ENCODE results near the gene OCRL.

The OCRL gene

DNA sequence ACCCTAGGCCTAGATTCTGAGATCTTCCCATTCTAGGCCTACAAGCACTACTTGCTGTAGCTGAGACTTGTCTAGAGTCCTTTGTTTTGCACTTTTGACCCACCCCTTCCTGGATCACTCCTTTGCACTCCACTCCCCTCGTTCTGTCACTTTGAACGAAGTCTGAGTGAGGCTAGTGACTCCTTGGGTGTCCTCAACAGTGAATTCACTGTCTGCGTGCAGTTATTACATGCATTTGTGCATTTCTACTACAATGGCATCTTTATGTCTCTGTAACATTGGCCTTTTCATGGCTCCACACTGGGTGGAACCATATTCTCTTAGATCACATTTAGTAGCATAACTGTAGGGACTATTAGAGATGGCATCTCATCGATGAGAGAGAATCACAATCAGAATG, 50.5 kb downstream of the OCRL start:
- DNase-seq = no peak

DNA sequence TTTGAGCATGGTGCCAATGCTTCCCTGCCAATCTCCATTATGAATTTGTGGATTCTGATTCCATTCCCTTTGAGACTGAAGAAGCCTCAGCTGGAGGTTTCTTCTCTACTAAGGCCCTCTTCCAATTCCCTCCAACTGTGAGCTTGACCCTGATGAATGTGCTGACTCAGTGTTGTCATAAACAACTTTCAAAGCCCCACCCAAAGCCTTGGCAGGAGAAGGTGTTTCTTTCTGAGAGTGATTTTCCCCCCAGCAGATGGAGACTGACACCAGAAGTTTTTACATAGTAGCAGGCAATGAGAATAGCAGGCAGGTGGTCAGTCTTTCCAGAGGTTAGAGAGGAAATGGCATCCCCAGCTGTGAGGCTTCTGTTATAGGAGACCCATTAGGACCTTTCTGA, 53.1 kb downstream of the OCRL start:
- DNase-seq = no peak

DNA sequence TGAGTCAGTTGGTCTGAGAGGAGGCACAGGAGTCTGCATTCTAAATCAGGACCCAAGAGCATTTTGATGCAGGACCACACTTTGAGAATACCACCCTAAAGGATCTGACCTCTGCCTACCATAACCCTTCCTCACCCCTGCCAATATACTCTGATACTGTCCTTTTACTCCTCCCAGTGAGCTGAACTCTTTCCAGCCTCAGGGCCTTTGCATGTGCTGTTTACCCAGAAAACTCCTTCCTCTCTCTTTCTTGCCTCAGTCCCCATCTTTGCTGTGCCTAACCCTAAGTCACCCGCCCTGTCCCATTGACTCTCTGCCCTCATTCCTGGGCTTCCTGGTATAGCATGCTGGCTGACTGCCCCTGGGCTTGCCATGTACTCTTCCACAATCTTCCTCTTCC, 54.7 kb downstream of the OCRL start:
- DNase-seq = no peak

DNA sequence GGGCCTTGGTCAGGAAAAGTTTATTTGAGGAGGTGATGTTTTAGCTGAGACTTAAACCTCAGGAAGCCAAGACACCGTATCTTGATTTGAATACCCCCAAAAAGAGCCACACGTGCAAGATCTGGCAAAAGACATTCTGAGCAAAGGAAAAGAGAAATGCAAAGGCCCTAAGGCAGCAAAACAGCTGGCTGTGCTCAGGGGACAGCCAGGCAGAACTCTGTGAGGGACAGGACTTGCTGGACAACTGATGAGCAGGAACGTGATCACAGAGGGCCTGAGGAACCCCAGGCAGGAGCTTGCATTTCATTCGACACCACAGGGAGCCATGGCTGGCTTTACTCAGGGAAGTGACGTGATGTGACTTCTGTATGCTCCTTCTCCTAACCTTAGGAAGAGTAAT, 56.0 kb downstream of the OCRL start:
- DNase-seq = no peak

DNA sequence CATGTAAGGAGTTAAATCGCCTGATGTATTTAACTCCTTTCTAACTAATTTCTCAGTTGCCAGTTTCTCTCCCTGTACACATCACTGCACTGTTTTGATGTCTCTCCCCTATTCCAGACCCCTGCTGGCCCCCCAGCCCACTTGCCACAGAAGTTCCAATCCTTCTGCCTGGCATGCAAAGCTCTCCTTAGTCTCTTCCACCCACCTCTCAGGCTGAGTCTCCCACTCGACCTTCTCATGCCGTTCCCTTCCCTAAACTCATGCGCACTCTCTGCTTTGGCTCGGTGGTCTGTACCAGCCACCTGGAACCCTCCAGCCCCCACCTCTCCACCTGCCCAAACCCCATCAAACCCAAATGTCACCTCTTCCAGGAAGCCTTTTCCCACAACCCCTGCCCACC, 57.8 kb downstream of the OCRL start:
- no peak for DNase-seq

DNA sequence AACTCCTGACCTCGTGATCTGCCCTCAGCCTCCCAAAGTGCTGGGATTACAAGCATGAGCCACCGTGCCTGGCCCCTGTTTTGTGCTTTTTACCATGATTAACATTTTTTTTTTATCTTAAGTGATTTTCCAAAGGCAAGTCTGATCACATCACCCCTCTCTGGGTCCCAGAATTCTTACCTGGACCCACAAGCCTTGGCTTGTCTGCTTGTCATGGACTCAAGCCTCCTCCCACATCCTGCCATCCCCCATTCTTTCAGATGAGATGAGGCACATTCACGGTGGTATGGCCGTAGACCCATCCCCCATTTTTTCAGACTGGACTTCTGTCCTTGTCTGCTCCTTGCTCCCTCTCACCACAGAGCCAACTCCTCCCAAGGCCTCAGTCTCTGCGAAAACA, 59.4 kb downstream of the OCRL start:
- DNase-seq = no peak

DNA sequence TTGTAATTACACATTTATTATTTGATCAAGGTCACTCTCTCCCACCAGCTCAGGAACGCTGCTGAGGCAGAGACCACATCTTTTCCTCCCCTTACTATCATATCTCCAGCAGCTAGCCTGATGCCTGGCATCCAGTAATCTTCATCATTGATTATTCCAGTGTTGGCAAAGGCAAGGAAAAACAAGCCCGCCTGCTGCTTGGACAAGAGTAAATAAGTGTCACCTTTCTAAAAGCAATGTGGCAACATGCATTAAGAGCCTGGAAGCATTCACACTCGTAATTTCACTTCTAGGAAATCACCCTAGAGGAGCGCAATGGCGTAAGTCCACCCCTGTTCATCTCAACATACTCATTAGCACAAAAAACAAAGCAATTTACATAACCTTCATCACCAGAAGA, 59.9 kb downstream of the OCRL start:
- no peak for DNase-seq

DNA sequence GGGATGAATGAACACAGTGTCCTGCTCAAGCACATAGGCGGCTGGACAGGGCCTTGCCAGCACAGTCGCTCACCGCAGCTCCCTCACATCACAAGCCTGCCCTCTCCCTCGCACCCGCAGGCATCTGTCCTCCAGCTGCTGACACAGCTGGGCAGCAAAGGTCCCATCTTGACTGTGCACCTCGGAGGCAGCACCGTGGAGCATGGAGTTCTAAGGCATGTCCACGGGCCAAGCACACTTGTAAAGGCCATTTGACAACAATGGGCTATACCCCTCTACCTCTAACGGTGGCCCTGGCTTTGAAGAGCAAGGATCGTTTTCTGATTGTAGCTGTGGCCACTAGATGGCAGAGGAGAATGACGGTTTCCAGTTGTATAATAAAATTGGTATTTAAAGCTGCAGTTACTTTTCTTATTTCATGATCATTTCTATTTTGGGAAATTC, 60.9 kb downstream of the OCRL start:
- DNase-seq = peak; percentile 9

DNA sequence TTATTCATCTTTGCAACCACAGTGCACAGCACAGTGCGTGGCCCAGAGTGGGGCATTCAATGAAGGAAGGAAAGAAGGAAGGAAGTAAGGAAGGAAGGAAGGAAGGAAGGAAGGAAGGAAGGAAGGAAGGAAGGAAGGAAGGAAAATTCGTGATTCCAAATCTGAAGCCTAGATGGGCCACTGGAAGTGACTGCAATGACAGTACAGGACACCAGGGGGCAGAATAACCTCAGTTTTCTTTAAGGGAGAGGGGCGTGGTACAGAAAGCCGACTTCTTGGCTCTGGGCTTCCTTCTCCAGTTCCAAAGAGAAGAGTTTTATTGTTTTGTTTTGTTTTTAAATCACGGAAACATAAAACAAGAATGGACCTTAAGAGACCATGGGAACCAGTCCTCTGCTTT, 66.9 kb downstream of the OCRL start:
- DNase-seq = peak; percentile 18

DNA sequence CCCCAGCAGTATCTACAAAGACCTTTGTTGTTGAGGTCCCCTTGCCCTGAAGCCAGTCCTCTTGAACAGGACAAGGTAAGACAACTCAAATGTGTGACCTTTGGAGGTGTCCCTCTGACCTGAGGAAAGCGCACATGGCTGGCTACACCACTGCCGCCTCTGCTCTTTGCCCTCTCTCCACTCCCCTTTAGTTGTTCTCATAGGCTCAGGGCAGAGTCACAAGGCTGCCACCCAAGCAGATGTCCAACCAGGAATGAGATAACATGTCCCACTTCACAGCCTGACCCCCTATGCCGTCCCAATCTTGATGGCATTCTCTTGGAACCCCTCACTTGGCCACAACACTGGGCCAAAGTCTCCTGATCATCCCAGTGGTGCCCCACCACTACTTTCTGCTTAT, 68.4 kb downstream of the OCRL start:
- DNase-seq = no peak

DNA sequence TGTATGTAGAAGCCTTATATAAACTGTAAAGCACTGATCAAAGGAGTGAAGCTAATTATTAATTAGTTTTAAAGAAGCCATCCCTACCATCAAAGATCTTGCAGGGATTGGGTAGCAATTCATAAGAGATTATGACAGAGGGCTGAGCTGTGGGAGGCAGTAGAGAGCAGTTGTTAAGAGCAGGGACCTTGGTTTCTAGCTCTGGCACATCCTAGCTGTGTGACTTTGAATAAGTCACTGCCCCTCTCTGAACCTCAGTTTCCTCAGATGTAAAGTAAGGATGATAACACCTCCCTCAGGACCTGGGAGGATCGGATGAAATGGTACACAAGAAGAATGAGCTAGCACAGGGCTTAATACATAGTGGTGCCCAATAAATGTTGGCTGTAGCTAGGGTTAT, 69.3 kb downstream of the OCRL start:
- DNase-seq = no peak

DNA sequence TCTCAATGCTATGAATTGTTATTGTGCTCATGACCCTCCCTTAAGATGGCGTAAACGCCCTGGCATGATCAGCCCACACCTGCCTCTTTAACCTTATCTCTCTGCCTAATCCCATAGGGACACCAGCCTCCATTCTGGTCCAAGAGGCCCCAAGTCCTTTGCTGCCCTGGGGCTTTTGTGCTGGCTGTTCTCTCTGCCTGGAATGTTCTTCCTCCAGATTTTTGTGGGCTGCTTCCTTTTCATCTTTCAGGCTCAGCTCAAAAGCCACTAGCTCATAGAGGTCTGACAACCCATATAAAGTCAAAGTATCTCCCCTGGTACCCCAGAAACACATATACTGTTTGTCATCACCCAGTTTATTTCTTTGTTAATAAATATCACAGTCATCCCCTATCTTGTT, 72.3 kb downstream of the OCRL start:
- no peak for DNase-seq

DNA sequence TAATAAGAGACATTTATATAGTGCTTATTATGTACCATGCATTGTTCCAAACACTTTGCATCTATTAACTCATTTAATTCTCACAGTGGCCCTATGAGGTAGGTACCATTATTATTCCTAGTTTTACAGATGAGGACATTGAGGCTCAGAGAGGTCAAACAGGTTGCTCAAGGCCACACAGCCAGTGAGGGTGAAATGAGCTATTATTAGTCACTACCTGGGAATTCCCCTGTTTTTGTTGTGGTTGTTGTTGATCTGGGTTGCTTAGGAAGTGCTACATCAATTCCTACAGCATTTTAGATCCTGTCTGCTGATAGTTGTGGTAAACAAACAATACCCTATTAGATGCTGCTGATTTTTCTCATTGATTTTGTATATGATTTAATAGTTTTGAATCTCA, 73.5 kb downstream of the OCRL start:
- DNase-seq = no peak

DNA sequence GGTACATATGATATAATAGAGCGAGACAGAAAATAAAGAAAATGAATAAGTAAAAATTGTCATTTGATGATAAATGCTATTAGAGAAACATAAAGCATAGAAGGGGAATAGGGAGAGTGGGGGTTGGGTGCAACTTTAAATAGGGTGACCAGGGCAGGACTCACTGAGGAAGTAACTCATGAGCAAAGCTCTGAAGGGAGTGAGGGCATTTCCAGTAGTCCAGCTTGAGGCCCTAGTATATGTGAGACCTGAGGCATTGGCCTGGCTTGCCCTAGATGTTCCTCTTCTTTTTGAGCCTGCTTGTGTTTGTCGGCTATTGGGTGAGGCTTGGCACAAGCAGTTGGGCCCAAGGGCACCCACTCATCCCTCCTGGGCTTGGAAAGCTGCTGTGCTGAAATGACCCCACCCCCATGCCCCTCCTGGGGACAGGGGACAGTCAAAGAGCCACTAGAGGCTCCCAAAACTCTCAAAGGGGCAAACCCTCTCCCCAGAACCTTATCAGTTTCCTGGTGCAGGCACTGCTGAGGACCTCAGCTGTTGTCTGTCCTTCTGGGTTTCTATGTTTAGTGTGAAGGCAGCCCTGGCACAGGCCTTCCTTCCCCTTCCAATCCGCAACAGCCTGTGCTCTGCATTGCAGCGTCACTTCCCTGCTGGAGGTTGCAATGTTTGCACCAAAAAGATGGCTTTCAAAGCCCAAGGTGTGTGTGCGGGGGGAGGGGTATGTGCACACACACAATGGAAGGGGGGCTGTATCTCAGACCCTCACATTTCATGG, 74.6 kb downstream of the OCRL start:
- no peak for DNase-seq

DNA sequence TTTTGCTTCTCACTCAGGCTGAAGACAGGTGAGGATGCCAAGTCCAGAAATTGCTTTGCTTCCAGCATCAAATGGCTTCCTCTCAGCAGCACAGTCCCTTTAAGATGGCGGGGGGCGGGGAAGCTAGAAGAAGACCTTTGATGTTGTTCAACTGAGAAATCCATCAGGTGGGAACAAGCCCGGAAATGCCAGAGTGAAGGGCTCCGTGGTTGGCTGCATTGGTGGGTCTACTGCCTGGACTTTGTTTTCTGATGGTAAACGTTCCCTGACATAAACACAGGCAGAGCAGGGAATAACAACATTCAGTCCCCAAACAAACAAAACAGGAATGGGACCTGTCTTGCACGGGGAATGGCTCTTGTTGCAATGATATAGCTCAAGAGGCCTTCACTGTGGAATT, 77.4 kb downstream of the OCRL start:
- no peak for DNase-seq

DNA sequence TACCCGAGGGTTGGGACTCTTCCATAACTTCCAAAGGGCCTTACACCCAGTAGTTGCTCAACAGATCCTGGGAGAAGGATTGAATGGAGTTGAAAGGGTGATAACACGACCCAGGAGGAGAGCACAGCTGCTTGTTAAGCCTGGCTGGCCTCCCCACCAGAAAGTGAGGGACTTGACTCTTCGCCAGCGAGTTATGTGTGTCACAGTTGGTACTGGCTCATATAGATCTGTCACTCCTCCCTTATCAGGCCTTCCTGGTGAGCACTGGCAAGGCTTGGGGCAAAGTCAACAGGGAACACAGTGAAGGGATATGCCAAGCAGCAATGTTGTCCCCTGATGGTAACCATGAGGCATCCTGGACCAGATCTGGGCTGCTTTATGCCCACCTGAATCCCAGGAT, 78.9 kb downstream of the OCRL start:
- DNase-seq = no peak

DNA sequence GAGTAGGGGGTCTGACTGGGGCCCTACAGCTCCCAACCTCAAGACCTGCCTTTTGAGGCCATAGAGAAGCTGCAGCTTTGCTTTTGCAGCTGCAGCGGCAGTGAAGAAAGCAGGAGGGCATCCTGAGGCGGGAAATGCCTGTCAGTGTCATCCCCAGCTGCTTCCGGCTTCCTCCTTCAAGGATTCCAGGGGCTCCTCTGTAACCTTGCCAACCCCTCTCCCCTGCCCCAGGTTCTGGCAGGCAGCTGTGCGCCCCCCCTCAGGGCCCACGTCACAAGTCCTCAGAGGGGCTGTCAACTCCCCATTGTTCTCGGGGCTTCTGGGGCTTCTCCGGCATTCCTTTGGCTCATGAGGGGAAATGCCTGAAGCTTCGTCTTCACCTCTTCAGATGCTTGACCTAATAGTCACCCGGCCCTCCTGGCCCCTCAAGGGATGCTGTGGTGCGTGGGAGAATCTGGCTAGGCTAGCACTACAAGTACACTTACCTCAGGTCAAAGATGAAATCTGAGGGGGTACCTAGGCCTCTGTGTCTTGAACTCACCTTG, 82.8 kb downstream of the OCRL start:
- no peak for DNase-seq

DNA sequence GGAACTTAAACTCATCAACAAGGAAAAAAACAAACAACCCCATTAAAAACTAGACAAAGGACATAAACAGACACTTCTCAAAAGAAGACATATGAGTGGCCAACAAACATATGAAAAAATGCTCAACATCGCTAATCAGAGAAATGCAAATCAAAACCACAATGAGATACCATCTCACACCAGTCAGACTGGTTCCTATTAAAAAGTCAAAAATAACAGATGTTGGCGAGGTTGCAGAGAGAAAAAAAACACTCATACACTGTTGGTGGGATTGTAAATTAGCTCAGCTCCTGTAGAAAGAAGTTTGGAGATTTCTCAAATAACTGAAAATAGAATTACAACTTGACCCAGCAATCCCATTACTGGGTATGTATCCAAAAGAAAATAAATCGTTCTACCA, 86.0 kb downstream of the OCRL start:
- DNase-seq = peak; percentile 66

DNA sequence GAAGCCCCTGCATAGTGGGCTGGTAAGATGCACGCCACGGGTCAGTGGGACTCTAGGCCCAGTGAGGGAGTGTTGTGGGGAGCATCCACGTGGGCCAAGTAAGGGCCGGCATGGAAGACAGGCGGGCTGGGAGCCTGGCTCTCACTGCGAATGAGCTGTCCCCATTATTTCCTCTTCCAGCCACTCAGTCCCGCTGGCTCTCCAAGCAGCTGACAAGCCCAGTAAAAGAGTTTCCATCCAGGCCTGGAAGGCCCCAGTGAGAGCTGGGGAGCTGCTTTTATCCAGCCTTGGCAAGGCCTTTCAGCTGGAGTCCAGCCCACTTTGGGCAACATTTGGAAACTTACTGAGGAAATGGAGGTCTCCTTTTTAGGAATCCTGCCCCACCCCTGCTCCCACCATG, 89.8 kb downstream of the OCRL start:
- DNase-seq = no peak

DNA sequence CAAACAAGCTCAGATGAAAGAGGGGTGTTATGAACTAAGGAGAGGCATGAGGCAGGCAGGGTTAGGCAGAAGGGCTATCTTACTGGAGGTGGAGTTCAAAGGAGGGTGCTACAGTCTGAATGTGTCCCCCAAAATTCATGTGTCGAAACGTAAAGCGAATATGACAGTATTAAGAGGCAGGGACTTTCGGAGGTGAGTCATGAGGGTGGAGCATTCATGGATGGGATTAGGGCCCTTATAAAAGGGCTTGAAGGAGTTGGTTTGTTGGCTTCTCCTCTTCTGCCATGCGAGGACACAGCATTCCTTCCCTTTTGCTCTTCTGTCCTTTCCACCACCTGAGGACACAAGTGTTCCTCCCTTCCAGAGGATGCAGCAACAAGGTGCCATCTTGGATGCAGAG, 91.8 kb downstream of the OCRL start:
- no peak for DNase-seq

DNA sequence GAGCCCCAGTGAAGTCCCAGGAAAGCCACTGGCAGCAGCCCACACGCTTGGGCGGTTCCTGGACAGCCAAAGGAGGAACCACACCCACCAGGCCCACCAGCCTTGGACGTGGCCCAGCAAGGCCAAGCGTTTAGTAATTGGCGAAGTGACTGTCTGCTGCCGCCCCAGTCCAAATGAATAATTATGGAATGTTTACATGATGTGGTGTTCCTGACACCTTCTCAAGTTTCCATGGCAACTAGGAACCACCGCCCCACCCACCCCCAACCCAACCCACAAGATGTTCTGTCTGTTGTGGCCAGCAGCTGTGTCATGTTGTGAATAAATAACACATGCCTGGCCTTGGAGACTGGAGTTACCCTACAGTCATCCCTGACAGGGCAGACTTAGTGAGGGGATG, 92.4 kb downstream of the OCRL start:
- no peak for DNase-seq

DNA sequence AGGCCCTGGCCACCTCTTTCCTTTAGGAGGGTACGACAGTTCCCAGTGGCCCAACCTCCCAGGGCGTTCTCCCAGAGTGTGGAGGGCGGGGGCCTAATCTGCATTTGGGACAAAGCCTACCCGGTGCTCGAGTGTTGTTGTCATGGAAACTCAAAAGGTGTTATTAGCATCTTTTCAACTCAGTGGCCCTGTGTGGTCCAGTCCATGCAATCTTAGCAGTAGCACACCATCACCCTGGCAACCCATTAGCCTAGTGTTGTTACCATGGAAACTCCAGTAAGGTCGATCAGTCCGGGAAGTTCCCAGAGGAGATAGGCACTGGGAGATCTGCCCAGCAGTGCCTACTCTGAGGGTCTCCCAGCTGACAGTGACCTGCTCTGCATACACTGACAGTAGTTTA, 94.5 kb downstream of the OCRL start:
- peak; percentile 17 for DNase-seq

DNA sequence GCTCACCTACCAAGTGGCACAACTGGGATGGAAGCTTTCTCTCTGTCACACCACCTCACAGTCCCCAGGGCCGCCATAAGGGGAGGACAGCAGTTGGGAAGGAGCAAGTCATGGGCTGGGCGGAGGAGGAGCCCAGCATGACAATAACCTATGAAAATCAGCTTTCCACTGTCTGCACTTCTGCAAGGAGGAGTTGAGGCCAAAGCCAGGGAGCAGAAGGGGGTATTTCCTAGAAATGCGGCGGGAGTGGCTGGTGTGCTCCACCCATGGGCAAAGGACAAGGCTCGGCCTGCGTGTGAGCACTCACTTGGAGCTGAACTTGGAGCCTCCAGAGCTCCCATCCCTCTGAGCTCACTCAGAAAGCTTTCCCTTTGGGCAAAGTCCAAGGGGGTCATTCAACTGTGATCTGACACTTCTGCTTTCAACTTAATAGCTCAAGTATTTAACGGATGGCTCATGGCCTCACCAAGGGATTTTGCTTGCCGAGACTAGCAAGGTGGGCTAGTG, 96.2 kb downstream of the OCRL start:
- DNase-seq = no peak

DNA sequence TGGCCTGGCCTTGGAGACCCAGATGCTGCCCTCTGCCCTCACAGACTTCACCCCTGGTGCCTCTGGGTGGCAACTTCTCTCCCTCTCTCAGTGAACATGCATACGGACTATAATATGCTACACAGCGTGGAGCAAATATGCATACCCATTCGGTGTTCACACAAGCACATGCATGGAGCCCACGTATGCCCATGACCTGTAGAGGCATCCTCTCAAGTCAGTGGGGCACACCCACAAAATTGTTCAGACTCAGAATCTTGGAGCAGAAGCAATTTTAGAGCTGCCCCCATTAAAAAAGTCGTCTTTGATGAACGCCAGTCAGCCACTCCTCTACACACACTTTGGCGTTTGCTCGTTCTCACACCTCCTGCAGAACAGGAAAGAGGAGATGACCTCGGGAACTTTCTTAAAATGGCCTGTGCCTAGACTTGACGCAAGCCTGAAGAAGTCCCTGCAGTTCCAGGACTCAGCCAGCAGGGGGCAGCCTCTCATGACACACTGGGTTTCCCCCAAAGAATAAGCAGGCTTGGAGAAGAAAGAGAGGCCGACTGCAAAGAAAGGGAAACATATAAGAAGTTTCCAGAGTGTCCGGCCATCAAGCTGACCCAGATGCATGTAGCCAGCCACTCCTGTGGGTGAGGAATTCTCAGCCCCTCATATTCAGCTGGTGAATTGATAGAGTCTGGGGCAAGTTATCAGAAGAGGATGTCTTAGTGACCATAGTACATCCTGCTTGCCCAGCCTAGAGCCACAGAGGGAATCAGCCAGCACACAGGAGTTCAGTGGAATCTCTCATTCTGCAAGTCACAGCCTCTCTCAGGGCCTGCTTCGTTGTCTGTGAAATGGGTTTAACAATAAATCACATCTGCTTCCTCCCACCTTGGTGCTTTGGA, 97.4 kb downstream of the OCRL start:
- peak; percentile 33 for DNase-seq

Measured in NCI-H1105 treated with DMSO at 0.1 percent for 48 hours (cell line).